HG02870 (cell line): ENCODE data around the gene FBXL7.

ENCODE experiments used
- ATAC-seq: cut with Tn5 transposase; IDR thresholded peaks from one replicate; pipeline ENCODE4 v1.9.1; 2021; ENCODE audit warnings: mild to moderate bottlenecking, moderate library complexity; ENCODE audit not compliant: unreplicated experiment

The FBXL7 gene

DNA sequence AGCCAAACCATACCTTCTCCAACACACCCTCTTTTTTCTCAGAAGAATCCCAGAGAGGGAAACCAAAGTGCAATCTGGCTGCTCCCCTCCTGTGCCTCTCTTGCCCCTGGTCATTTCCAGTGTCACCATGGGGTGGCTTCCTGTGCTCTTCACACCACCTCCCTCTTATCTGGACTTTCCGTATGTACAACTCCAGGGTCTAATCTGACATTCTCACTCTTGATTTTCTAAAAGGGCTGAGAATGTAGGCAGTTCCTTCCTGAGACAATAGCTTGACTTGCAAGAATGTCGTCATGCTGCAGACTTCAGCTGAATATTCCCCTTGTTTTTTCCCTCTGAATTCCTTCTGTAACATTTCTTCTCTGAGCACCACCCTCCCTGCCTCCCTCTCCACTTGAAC is 110.2 kb downstream of the FBXL7 start:
- no peak for ATAC-seq

DNA sequence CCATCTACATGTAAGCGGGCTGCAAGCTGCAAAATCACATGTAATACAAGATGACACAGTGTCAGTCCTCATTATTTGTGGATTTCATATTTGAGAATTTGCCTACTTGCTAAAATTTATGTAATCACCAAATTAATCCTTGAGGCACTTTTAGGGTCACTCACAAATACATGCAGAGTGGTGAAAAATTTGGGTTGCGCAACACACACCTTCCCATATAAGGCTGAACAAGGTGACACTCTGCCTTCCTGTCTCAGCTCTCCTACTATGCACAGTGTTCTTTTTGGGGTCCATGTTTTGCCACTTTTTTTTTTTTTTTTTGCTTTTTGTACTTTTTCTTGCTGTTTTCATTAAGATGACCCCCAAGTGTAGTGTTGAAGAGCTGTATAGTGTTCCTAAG is 111.0 kb downstream of the FBXL7 start:
- no peak for ATAC-seq

DNA sequence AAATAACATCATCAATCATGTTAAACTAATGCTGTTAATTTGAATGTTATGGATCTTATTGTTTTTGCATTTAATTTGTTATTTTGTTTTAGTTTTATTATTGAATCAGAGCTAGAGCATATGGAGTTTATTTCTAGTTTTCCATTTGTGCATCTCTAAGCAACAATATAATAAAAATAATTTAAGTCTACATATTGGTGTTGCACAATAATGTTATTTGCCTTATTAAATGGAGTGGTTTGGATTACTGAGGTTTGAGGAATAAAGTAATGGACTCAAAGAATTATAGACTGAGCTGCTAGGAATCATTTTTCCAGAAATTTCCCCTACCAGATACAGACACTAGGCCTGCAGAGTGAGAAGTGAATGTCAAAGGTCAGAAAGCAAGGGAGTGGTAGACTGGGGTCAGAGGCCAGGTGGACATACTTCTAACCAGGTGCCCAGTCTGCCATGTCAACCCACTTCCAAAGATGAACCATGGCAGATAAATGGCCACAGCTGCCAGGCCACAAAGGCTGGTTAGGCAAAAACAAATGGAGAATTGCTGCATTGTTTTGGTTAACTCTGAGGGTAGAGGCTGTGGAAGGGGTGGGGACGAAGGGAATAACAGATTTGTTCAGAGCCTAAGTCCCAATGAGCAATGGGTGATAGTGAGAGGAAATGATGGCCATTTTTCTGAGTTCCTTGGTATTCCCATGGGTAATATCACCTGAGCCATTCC is 113.1 kb downstream of the FBXL7 start:
- no peak for ATAC-seq

DNA sequence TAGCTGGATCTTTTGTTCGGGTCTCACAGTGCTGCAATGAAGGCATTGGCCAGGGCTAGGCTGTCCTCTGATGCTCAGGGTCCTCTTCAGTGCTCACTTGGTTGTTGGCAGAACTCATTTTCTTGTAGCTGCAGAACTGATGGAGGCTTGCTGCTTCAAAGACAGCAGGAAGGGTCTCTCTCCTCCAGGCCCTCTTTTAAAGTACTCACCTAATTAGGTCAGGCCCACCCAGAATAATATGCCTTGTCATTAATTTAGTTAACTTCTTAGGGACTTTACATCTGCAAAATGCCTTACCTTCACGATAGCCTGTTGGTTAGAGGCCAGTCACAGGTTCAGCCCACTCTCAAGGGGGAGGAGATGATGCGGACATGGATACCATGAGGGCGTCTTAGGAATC is 114.7 kb downstream of the FBXL7 start:
- ATAC-seq, result no peak

DNA sequence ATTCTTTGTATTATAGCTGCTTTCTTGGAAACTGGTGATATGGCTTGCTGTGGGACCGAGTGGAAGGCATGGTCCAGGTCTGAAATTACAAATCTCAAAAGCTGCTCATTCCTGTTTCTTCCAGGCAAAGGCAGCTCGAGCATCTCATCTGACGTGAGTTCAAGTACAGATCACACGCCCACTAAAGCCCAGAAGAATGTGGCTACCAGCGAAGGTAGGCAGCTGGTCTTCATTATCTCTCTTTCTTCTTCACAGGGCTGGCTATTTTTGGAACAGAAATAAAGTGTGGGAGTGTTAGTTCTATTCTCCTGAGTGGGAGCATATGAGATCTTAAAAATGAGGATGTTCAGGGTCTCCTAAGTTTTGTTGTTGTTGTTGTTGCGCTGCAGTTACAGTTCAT is 115.9 kb downstream of the FBXL7 start:
- ATAC-seq, result no peak

DNA sequence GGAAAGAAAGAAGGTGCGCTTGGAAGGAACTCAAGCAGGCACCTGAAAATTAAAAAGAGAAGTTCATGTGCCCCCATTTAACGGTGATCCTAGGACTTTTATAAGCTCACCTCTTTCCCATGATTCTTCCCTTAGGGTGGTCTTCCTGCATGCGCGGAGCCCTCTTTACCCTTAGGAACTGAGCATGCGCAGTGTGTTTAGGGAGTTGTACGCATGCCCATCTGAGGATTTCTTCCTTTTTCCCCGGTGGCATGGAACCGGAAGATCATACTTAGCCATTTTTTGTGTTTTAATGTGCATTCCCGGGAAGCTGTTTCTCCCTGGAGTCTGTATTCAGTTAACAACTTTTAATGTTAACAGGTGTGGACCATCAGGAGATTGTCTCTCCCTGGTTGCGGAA is 119.0 kb downstream of the FBXL7 start:
- no peak for ATAC-seq

DNA sequence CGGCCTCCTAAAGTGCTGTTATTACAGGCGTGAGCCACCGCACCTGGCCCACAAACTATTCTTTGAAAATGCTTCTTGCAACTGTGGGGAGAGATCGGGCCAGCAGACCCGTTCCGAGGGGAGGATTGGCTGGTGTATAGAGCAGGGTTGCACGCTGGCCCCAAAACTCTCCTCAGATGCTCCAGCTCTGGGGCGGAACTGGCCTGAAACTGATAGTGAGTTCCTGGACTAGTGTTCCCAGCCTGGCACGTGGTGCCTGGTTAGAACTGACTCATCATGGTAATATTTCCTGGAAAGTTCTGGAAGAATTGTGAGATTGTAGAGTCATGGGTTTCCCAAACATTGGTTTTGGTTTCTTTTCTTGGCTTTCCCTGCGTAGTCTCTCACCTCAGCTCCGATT is 120.5 kb downstream of the FBXL7 start:
- ATAC-seq, result no peak

DNA sequence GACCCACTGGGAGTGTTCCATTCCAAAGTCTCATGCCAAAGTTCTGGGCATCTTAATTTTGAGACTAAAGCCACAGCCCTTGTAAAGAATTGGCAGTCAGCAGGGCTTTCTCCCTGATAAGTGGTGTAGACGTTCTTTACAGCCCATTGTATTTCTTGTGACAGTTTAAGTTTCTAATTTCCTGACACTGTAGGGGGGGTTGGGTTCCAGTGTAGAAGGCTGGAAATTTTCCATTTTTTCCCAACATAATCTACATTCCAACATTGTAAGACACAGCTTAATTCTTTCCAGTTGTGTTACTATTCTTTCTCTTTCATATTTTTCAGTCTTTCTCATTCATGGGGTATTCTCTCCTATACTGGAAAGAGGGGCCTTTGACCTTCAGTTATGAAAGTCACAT is 121.1 kb downstream of the FBXL7 start:
- no peak for ATAC-seq

DNA sequence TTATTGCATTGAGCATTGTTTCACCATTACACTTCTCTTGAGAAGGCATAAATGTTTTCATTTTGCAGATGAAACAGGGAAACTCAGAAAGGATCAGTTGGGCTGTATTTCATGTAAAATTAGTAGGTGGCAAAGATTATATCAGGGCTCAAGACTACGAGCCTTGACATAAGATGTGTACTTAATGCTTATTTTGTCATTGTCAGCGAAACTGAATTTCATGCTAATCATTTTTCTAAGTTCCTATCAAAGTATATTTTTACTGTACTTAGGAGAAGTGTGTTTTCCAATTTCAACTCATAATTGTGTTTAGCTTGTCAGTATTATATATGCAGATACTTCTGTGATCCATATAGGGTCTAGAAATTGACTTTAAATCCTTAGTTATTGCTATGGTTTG is 123.8 kb downstream of the FBXL7 start:
- no peak for ATAC-seq

DNA sequence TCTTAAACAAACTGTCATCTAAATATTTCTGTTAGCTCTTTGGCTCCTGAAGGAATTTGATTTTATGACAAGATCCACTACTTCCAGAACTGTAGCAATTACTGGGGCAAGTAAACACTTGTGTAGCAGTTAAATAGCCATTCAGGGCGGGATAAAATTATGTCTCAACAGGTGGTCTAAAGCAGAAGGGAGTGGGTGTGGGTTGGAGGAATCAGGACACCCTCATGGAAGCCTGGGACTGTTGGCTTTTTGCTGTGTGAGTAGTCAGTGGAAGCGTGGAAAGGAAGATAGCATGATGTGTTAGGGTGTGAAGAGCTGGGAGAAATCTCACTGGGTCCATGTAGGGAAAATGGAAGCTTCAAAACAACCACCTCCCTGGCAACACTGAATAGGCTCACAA is 127.1 kb downstream of the FBXL7 start:
- no peak for ATAC-seq

DNA sequence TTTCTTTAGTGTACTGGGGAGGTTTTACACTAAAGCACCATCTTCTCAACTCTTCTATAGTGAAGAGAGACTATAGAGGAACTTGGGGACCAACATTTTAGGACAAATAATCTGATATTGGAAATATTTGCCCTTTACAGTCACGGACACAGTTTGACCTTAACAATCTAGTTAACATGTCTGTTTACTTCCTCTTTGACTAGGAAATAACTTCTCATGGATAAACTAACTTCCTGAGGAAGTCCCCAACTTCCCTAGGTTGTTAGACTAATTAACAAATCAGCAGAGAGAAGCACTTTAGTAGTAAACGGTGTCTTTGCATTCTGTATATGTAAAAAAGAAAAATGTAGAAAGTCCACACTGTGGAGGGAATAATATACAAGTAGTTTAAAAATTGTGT is 127.7 kb downstream of the FBXL7 start:
- no peak for ATAC-seq

DNA sequence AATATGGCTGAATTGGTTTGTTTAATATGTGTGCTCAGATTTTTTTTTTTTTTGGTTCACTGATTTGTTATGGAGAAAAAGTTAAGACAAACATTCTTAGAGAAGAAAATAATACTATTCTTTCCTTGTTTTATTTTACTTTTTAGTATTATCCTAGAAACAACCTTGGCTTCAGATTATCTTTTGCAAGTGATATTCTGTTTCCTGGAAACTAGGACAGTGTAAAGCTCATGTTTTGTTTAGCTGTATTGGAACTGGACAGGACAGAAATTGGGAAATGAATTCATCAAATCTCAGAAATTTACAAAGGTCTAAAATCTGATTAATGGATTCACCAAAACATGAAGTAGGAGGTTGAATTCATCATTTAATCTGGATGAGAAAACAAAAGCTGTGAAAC is 130.5 kb downstream of the FBXL7 start:
- ATAC-seq, result no peak

DNA sequence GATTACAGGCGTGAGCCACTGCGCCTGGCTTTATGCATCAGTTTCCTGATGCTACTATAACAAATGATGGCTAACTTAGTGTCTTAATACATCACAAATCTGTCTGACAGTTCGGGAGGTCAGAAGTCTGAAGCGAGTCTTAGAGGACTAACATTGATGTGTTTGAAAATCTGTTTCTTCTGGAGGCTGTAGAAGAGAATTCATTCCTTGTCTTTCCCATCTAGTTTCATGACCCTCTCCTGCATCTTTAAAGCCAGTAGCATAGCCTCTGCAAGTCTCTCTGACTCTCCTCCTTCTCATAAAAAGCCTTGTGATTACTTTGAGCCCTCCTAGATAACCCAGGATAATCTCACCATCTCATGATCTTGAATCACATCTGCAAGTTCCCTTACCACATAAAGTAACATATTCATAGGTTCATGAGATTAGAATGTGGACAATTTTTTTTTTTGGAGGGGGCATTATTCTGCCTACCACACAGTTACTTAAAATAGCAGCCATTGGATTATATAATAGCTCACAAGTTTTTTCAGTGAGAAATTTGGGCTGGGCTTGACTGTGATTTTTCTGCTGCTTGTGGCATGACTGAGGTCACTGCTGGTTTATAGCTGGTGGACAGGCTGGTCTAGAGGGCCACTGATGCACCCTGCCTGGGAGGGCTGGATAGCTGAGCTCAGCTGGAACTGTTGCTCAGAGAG is 134.8 kb downstream of the FBXL7 start:
- ATAC-seq, result no peak

DNA sequence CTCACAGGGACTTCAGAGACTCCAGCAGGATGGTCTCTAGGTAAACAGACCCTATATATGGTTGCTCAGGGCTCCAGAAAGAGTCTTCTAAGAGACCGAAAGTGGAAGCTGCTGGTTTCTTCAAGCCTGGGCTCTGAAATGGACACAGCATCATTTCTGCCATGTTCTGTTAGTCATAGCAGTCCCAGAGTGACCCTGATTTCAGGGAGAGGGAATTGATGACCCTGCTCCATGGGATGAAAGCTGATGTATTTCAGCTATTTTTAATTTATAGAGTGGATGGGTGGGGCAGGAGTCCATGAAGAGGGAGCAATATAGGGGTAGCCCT is 135.3 kb downstream of the FBXL7 start:
- ATAC-seq, result no peak

DNA sequence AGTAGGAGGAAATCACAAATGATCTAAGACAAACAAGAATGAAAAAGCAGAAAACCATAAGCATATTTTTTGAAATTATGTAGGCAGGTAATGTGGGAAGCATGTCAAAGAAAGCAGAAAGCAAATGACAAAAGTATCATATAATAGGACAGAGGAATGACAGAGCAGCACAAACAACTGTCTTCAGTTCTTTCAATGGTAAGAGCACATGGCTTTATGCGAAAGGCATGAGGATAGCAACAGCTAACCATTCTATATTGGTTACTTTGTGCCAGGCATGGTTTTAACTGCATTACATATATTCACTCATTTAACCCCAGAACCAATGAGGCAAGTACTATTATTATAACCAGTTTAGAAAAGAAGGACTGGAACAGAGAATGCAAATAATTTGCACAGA is 137.4 kb downstream of the FBXL7 start:
- ATAC-seq, result no peak

DNA sequence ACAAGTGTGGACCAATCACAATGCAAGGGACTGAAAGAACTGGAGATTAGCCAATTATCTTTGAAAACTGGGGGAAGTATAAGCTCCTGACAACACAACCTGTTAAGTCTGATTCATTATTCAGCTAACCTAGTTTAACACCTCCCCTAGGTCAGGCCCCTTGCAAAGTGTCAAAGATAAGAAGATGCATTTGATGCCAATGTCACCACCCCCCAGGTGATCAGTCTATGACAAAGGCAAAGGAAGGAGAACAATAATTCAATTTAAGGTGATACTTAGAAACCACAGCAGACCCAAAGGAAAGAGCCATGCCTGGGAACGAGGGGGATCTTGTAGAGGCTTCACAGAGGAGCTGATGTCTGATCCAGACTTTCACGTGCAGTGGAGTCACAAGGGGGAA is 137.9 kb downstream of the FBXL7 start:
- no peak for ATAC-seq

DNA sequence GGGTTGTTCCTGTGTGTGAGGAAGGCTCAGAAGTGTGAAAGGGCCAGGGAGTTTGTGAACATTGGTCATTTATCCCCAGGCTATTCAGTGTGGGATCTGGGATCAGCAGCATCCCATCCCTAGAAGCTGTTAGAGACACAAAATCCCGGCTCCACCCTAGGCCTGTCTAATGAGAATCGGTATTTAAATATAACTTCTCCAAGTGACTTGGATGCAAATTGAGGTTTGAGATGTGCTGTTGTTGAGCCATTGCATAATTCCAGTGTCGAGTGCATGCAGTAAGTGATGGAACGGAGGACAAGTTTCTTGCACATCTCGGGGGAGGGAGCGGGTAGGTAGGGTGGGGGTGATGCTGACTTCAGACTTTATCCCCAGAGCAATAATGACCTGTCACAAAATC is 138.3 kb downstream of the FBXL7 start:
- no peak for ATAC-seq

DNA sequence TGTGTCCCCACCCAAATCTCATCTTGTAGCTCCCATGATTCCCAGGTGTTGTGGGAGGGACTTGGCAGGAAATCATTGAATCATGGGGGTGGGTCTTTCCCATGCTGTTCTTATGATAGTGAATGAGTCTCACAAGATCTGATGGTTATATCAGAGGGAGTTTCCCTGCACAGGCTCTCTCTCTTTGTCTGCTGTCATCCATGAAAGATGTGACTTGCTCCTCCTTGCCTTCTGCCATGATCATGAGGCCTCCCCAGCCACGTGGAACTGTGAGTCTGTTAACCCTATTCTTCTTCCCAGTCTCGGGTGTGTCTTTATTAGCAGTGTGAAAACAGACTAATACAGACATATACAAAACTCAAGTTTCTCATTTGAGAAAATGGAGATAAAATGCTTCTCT is 139.3 kb downstream of the FBXL7 start:
- no peak for ATAC-seq

DNA sequence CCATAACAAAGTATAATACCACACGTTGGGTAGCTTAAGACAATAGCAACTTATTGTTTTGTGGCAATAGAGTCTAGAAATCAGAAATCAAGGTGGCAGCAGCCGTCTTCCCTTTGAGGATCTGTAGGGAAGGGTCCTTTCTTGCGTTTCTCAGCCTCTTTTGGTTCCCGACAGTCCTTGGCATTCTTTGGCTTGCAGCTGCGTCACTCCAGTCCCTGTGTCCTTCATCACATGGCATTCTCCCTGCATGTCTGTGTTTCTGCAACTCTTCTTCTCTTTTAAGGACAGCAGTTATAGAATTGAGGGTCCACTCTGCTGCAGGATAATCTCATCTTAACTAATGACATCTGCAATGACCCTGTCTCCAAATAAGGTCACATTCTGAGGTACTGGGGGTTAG is 140.1 kb downstream of the FBXL7 start:
- no peak for ATAC-seq

DNA sequence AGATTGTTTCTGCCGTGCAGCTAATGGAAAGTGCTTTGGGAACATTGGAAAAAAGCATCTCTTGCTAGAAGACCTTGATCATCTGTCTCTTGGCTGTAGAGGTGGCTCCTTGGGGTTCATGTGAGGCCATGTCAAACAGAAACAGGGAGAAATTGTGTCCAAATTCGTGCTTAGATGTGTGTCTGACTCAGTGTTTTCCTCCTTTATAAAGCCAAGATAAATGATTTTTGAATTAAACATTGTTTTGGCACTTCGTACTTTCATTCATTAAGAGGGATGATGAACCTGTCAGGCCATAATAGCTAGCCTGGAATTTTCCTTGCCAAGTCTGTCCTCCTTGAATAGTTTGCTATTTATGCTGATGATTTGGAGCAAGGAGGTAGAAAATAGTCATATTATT is 143.8 kb downstream of the FBXL7 start:
- ATAC-seq, result no peak

DNA sequence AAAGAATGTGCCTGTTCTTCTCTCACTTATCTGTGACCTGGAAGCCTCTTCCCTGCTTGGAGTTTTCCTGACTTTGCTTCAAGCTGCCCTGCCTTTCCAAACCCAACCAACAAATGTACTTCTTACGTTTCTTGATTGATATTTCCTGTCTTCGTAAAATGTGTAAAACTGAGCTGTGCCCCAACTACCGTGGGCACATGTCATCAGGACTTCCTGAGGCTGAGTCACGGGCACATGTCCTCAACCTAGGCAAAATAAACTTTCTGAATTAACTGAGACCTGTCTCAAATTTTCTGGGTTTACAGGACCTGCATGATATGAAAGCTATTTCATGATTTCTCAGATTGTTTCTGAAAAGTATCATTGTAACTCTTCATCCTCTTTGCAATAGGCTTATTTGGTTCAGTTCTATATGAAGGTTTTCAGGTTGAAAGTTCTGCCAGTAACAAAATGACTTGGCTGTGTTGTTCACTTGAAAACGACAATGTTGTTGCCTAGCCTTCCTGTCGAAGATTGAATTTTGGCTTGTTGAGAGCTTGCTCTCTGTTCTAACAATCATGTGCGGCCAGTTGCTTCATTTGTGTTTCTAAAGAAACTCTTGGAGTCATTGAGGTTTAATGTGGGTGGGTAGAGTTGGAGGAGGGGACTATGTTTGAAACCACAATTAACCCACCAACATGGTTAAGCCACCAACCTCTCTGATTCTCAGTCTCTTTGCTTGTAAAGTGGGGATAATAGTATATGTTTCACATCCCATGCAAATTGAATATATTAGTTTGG is 145.6 kb downstream of the FBXL7 start:
- ATAC-seq, result no peak

DNA sequence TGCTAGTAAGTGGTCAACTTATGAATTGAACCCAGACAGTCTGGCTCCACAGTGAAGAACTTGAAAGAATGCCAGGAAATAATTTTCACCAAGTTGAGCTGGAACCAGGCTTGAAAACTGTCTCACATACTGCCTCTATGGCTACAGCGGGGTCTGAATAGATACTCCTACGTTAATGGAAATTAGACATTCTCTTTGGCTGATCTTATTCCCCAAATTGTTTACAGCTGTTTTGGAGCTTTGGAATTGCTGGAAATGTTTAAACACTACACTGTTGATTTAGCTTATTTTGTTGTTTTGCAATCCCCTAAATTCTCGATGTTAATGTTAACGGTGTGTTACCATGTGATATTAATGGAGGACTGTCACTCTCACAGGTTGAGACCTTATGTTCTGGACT is 146.4 kb downstream of the FBXL7 start:
- no peak for ATAC-seq
